GM19372 (cell line): Measurements from ENCODE around the gene SF1.
"Not testable (repeated sequence)": the region's sequence is repeated elsewhere in the genome, so short reads cannot be mapped to it uniquely, and the experiment has no call there.

Source experiments
- ATAC-seq: cut with Tn5 transposase; IDR thresholded peaks from one replicate; pipeline ENCODE4 v1.9.1; 2021; ENCODE audit warnings: mild to moderate bottlenecking, low read depth, moderate library complexity; ENCODE audit not compliant: unreplicated experiment

SF1 gene, protein sequence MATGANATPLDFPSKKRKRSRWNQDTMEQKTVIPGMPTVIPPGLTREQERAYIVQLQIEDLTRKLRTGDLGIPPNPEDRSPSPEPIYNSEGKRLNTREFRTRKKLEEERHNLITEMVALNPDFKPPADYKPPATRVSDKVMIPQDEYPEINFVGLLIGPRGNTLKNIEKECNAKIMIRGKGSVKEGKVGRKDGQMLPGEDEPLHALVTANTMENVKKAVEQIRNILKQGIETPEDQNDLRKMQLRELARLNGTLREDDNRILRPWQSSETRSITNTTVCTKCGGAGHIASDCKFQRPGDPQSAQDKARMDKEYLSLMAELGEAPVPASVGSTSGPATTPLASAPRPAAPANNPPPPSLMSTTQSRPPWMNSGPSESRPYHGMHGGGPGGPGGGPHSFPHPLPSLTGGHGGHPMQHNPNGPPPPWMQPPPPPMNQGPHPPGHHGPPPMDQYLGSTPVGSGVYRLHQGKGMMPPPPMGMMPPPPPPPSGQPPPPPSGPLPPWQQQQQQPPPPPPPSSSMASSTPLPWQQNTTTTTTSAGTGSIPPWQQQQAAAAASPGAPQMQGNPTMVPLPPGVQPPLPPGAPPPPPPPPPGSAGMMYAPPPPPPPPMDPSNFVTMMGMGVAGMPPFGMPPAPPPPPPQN

DNA sequence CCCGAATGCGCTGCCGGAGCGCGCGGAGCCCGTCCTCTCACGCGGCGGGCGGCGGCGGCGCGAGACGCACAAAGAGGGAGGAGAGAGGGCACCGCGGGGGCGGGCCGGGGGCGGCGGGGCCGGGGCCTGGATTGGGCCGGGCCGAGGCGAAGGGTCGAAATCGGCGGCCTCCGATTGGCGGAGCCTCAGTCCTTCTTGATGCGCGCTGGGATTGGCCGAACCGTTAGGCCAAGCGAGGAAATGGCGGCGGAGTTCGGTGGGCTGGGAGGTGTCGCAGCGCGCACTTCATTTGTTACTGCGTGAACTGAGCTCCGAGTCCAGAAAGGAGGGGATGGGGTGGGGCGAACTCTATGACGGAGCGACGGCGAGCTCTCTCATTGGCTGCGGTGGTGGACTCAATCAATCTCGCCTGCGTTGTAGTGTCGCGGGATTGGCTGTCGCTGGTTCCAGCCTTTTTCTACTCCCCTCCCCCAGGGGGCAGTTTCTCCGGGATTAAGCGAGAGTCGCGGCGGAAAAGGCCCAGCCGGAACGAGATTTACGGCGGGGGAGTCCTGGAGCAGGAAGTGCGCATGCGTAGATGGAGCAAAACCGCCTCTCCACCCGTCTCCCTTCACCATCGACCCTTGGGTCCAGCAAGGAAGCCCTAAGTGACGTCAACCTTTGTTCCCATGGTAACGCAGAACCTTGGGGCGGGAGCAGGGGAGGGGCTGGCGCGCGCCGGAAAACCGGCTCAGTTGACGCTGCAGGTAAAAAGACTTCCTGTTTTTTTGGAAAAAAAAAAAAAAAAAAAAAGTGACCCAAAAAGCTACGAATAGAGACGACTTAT is at the start of gene SF1:
Gene SF1, minus strand, starts transcription at position 70 of the 826 bp plus-strand sequence. CDS start 150 bp downstream, outside the sequence.
- peak; percentile 79 for ATAC-seq

DNA sequence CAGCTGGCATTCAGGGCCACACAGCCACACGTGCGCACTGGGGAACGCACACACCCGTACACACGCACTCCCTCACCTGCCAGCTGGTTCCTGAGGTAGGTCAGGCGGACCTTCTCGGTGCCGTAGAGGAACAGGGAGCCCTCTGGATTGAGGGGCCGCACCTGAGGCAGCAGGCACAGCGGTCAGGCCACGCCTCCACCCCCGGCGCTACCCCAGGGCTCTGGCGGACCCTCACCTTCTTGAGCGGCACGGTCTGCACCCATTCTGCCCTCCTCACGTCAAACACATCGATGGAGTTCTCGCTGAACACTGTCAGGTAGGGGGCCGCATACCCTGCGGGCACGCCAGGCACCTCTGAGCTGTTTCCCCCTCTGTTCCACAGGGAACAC is 49.1 kb upstream of the SF1 start:
- no peak for ATAC-seq

DNA sequence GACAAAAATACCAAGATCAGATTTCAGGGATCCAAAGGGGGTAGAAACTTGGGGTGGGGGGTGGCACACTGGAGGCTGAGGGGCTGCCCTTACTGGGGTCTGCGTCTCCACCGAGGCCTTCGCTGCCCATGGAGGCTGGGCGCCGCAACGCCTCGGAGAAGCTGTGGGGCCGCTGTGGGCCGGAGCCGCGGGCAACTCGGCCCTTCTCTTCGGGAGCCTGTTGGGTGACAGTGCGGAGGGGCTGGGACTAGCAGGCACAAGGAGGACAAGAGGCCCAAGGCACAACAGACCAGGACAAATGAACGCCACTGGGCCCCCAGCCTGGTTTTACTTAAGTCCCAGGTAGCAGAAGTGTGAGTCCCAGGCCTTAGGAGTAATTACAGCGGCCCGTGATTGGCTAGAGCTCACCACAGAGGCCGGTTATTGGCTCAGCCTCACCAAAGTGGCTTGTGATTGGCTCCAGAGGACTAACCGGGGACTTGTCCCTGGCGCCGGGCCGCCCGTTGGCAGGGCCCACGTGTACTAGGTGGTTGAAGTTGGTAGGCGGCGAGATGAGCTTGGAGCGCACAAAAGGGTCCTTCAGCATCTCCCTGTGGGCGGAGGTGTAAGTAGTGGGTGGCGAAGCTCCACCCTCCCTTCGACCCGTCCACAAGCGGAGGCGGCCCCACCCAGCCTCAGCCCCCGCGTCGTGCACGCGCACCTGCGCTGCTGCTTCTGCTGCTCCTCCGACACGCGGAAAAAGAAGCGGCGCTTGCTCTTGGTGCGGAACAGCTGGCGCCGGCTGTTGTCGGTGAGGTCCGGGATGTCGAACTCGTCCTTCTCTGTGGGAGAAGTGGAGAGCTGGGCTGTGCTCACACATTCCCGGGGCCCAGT is 48.5 kb upstream of the SF1 start:
- ATAC-seq: no peak

DNA sequence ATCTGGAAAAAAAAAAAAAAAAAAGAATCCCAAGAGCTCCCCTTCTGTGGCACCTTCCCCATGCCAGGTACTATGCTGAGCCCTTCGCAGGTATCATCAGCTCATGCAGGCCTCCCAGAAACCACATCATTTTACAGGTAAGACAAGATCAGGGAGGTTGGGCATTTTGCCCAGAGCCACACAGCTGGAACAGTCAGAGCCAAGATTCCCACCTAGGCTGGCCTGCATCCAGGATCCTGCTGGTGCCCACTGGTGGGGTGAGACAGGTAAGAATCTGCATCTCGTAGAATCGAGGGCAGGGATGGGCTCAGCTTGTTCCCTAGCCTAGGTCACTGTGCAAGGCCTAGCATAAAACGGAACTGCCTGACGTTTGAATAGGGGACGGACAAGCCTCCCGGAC is 47.7 kb upstream of the SF1 start:
- no peak for ATAC-seq

DNA sequence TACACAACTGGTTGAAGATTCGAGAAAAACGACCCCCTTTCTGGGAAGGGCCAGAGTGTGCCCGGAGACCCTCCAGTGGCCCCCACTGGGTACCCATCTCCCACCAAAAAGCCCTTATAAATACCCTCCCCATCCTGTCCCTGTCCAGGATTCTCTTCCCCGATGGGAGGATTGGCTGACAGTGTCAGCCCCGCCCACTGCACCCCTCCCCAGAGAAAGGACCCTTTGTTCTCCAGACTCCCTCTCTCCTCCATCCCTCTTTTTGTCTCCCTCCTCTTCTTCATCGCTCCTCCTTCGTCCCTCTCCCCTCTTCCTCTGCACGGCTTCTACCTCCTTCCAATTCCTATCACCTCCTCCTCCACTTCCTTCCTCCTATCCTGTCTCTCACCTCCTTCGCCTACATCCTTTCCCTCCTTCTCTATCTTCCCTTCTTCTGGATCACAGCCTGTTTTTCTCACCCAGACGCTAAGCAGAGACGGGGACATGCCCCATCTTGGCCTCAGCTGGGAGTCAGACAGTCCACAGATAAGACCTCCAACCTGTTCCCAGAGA is 45.3 kb upstream of the SF1 start:
- ATAC-seq: no peak

DNA sequence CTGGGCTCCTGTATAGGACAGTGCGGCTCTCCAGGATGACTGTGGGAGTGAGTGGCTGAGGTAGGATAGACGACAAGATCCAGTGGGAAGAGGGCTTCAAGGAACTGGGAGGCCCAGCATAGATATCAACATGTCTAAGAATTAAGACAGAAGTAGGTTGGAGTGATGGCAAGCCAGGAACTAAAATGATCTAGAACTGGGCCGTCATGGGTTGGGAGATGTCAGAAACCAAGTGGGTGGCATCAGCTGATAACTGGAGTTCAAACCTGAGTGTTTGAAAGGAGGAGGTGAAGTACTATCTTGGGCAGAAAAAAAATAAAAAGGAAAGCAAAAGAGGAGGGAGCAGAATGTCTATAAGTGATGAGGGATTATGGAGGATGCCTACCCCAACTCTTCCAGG is 39.1 kb upstream of the SF1 start:
- no peak for ATAC-seq

DNA sequence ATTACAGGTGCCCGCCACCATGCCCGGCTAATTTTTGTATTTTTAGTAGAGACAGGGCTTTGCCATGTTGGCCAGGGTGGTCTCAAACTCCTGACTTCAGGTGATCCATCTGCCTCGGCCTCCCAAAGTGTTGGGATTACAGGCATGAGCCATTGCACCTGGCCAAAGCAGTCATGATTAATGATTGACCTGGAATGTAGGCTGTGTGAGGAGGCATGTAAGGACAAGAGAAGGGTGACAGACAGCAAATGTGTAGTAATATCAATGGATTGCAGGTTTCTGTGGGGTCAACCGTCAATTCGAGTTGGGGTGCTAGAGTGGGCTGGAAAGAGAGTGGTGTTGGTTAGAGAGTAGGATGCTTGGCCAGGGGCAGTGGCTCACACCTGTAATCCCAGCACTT is 37.1 kb upstream of the SF1 start:
- not testable (repeated sequence) for ATAC-seq

DNA sequence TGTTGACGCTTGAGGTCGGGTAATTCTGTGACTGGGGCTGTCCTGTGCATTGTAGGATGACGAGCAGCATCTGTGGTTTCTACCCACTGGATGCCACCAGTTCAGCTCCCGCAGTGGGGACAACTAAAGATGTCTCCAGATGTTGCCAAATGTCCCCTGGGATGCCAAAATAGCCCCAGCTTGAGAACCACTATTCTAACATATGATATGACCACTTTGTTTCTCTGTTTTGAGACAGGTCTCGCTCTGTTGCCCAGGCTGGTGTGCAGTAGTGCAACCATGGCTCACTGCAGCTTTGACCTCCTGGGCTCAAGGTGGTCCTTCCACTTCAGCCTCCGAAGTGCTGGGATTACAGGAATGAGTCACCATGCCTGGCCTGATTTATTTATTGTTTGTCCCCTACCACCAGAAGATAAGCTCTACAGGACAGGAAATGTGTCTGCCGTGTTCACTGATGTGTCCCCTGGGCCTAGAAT is 36.4 kb upstream of the SF1 start:
- ATAC-seq: no peak

DNA sequence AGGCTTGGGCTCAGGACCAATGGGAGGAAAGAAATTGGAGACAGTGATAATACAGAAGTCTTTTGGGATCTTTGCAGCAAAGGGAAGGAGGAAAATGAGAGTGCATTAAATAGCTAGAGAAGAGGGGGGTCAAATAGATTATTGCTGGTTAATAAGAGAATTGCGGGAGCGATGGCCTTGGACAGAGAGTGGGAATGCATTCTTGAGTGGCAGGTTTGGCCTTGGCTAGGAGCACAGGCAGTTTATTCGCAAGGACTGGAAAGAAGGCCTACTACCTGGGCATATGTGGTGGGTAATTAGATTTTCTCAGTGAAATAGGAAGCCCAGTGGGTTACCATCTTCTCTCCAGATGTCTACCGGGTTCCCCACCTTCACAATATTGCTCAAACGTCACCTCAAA is 35.5 kb upstream of the SF1 start:
- no peak for ATAC-seq

DNA sequence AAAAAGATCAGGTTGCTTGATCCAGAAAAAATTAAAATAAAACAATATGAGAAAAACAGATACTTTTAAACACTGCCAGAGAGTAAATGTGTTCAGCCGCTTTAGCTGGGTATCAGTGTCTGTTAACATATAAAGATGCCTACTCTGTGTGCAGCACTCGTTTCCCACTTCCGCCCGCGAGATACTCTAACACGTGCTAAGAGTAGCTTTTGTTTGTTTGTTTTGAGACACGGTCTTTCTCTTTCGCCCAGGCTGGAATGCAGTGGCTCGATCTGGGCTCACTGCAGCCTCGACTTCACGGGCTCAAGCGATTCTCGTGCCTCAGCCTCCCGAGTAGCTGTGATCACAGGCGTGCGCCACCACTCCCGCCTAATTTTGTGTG is 32.5 kb upstream of the SF1 start:
- ATAC-seq: no peak

DNA sequence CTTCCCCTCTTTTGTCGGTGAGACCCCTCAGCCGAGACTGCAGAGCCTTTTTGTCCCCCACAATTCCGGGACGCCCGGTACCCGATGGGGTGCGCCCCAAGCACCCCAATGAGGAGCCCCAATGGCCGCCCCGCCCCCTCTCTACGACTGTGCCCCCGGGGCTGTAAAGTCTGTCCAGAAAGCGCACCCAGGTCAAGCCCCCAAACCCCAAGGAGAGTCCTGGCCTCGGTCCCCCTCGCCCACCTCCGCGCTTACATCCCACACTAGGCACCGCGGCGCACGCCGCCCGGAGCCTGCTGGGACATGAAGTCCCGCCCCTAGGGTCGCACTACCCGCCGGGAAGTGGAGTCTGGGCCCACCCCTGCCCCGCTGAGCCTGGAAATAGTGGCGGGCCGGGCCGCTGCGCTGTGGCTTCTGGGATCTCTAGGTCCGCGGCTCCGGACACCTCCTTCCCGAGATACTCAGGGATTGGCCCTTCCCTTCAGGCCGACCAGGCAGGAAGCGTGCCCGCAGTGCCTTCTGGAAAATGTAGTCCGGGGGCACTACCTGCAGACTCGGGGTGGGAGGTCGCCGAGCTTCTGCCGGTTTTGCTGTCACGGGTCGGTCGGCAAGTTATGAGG is 32.0 kb upstream of the SF1 start, which contains the start of gene MEN1:
Gene MEN1, minus strand, starts transcription at position 281 of the 620 bp plus-strand sequence. CDS start 442 bp downstream, outside the sequence.
- peak; percentile 76 for ATAC-seq

DNA sequence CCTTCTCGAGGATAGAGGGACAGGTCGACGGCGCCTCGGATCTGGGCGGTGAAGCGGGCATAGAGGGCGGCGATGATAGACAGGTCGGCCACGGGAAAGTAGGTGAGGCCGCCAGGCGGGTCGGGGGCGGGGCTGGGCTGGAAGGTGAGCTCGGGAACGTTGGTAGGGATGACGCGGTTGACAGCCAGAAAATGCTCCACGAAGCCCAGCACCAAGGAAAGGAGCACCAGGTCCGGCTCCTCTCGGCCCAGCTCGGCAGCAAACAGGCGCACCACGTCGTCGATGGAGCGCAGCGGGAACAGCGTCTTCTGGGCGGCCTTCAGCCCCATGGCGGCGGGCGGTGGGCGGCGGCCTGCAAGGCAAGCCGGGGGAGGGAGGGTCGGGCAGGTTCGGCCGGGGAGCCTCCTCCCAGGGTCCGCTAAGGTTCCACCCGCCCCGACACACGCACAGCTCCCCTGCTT is 31.5 kb upstream of the SF1 start:
- no peak for ATAC-seq

DNA sequence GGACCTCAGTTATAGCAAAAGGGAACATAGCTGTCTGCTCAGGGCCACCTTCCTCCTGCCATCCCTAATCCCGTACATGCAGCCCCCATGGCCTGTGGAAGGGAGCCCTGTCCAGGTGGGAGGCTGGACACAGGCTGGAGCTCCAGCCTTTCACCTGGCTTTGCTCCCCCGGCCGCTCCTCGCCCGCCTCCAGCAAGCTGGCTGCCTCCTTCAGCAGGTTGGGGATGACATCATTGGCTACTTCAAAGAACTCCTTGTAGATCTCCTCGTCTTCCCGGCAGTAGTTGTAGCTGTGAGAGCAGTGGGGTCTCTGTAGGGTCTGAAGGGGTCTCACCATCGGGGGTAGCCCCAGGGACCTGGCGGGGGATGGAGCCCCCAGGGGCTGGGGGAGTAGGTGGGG is 27.1 kb upstream of the SF1 start:
- ATAC-seq: no peak

DNA sequence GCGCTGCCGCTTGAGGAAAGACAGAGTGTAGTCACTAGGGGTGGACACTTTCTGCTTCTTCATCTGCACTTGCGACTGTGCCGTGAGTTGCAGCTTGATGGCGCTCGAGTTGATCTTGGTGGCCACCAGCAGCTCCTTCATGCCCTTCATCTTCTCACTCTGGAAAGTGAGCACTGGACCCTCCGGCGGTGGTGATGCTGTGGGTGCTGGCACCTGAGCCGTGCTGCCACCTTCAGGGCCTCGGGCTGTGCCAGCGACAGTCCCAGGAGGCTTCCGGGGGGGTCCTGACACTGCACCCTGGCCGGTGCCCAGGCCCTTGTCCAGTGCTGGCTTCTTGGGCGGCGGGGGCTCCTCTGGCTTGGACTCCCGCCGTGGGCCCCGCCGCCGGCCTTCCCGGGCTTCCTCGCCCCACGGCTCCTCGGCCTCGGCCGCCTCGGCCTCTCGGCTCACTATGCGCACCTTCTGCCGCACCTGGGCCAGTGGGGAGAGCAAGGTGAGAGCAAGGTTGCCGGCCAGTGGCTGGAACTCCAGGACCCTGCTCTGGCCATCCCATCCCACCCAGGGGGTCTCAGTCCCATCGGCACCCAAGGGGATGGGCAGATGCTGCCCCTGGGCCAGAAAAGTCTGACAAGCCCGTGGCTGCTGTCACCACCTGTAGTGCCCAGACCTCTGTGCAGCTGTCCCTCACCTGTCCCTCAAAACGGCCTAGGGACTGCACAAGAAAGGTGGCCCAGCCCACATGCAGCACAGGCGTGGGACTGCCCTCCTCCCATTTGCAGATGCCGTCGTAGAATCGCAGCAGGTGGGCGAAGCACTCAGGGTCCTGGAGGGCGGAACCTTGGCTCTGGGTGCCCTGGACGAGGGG is 26.2 kb upstream of the SF1 start:
- no peak for ATAC-seq

DNA sequence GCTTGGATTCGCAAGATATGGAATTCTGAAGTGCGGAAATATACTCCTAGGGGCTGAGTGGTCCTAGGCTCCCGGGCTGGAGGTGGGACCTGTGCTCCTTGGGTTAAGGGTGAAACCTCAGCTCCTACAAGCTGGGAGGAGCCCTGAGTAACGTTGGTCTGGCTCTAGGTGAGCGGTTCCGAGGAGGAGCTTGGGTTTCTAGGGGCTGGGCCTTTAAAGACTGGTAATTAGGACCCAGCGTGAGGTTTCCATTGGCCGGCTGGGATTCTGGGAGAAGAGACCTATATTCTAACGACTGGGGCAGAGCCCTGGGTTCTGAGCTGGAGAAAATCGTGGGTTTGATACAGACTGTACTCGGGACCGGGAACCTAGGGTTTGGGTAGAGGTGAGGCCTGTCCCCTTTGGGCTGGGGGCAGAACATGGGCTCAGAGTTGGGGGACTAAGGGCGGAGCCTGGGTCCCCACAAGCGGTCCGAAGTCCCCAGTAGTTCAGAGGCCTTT is 25.6 kb upstream of the SF1 start:
- ATAC-seq: no peak

DNA sequence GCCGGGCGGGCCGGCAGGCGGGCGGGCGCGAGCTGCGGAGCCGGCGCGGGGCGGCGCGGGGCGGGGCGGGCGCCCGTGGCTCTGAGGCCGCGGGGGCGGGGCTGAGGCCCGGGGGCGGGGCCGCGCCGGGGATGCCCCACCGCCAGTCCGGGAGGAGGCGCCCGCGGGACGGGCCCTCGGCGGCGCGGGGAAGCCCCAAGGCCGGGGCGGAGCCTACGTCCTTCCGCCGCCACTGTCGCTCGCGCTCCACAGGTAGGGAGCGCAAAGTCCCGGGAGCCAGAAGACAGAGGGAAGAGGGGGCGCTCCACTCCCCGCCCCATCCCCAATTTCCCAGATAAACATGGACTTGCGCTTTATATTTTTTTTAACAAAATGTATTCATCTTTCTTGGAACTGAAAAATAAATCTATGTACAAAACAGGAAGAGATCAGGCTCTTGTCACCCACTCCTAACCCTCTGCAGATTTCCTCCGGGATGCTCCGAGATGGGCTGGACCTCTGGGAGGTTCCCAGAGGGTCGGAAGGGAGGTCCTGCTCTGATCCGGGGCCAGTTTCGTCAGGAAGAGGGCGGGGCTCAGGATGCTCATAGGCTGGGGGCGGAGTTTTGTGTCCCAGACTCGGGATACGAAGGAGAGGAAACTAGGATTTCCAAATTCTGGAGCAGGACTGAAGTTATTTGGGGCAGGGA is 25.0 kb upstream of the SF1 start, which contains the start of gene MAP4K2:
Gene MAP4K2, minus strand, starts transcription at position 57 of the 688 bp plus-strand sequence. CDS start 65 bp downstream, outside the sequence.
- peak; percentile 82 for ATAC-seq

DNA sequence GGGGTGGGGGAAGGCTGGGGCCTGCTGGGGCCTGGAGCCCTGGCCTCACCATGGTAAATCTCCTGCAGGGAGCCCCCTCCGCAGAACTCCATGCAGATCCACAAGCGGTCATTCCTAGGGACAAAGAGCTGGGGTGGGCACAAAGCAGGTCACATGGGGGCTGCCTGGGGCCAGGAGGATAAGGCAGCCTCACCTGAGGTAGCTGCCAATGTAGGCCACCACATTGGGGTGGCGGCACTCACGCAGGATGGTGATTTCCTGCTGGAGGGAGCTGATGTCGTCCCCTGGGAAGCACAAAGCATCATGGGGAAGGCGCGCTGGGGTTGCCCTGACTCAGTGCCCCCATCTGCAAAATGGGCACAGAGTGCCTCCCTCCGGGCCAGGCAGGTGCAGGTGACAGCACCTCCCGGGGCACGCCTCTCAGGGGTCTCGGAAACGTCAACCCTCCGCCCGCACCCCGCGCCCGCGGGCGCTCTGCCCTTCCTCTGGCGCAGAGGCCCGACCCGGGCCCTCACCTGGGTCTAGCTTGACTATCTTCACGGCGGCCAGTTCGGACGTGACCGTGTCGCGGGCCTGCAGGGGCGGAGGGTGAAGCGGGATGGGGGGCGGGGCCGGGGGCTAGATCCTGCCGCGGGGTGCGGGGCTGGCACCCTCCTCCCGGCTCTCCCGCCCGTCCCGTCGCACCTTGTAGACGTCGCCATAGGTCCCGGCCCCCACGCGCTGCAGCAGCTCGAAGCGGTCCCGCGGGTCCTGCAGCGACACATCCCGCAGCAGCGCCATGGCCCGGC is 24.2 kb upstream of the SF1 start:
- peak; percentile 17 for ATAC-seq
